GM23338 (cell line): ENCODE results near the gene LIME1.

Experiments used
- CREB1 ChIP-seq: fragments of 250-450 bp; sonication (Bioruptor Pico); IDR thresholded peaks from 2 replicates; pipeline ENCODE4 v1.5.0; 2020; ENCODE audit warnings: low read depth, mild to moderate bottlenecking, moderate library complexity
- CTCF ChIP-seq, 2 experiments: fragments of 200-600 bp in 1 of 2; sonication (generic) in 1 of 2; conservative IDR thresholded peaks; 2 replicates each; pipeline versions ENCODE4 v1.5.1 to v1.6.1; 2016 to 2017; ENCODE audit warnings: antibody characterized with exemption in 2 of 2, low read depth in 2 of 2, mild to moderate bottlenecking in 2 of 2, moderate library complexity in 1 of 2
- ETS1 ChIP-seq: IDR thresholded peaks from 2 replicates; pipeline ENCODE4 v1.6.1; 2016; ENCODE audit warnings: antibody characterized with exemption
- EZH2 ChIP-seq: fragments of 200-600 bp; sonication (generic); IDR thresholded peaks from one replicate; pipeline ENCODE4 v1.8.0; 2017; ENCODE audit warnings: antibody characterized with exemption, mild to moderate bottlenecking, low read depth; ENCODE audit not compliant: unreplicated experiment
- EZH2phosphoT487 ChIP-seq: fragments of 200-600 bp; sonication (generic); IDR thresholded peaks from one replicate; pipeline ENCODE4 v1.8.1; 2018; ENCODE audit warnings: antibody characterized with exemption; ENCODE audit not compliant: unreplicated experiment
- JUNB ChIP-seq: IDR thresholded peaks from one replicate; pipeline ENCODE4 v1.6.1; 2016; ENCODE audit warnings: antibody characterized with exemption; ENCODE audit not compliant: unreplicated experiment
- NANOG ChIP-seq: IDR thresholded peaks from 2 replicates; pipeline ENCODE4 v1.6.1; 2016; ENCODE audit warnings: antibody characterized with exemption, borderline replicate concordance
- POLR2AphosphoS5 ChIP-seq: IDR thresholded peaks from 2 replicates; pipeline ENCODE4 v1.6.1; 2016; ENCODE audit warnings: antibody characterized with exemption, low read depth
- ZNF462 ChIP-seq: fragments of 250-450 bp; sonication (Bioruptor Pico); IDR thresholded peaks from 2 replicates; pipeline ENCODE4 v1.5.0; 2020; ENCODE audit warnings: mild to moderate bottlenecking, moderate library complexity
- TF ChIP-seq, protein P1 (sequence below): IDR thresholded peaks from one replicate; pipeline ENCODE4 v1.6.1; 2018; ENCODE audit warnings: antibody characterized with exemption; ENCODE audit not compliant: unreplicated experiment

DNA sequence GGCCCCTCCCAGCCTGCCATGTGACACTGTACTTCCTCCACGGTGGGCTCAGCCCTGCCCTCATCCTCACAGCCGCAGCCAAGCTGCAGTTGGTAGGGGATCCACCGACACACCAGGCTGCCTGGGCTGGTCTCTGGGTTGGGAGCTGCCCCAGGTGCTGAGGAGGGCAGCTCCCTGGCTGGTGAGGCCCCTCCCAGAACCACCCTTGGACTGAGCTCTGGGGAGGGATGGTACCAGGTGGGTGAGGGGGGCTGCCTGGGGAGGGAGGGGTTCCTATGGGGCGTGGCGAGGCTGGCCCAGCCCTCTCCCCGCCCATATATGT, 40.2 kb upstream of the LIME1 start:
- no peak for TF ChIP-seq CTCF (conservative IDR thresholded peaks at IDR 0.05; ENCODE audit: low read depth in 2 of 2)
- TF ChIP-seq POLR2AphosphoS5, result no peak
- TF ChIP-seq, protein P1, sequence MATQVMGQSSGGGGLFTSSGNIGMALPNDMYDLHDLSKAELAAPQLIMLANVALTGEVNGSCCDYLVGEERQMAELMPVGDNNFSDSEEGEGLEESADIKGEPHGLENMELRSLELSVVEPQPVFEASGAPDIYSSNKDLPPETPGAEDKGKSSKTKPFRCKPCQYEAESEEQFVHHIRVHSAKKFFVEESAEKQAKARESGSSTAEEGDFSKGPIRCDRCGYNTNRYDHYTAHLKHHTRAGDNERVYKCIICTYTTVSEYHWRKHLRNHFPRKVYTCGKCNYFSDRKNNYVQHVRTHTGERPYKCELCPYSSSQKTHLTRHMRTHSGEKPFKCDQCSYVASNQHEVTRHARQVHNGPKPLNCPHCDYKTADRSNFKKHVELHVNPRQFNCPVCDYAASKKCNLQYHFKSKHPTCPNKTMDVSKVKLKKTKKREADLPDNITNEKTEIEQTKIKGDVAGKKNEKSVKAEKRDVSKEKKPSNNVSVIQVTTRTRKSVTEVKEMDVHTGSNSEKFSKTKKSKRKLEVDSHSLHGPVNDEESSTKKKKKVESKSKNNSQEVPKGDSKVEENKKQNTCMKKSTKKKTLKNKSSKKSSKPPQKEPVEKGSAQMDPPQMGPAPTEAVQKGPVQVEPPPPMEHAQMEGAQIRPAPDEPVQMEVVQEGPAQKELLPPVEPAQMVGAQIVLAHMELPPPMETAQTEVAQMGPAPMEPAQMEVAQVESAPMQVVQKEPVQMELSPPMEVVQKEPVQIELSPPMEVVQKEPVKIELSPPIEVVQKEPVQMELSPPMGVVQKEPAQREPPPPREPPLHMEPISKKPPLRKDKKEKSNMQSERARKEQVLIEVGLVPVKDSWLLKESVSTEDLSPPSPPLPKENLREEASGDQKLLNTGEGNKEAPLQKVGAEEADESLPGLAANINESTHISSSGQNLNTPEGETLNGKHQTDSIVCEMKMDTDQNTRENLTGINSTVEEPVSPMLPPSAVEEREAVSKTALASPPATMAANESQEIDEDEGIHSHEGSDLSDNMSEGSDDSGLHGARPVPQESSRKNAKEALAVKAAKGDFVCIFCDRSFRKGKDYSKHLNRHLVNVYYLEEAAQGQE, result peak; percentile 47
- no peak for TF ChIP-seq EZH2
- no peak for TF ChIP-seq ETS1
- TF ChIP-seq EZH2phosphoT487, result no peak
- TF ChIP-seq CREB1 (CRISPR knock-in tag), result no peak
- TF ChIP-seq ZNF462 (CRISPR knock-in tag), result no peak
- no peak for TF ChIP-seq JUNB
- no peak for TF ChIP-seq NANOG
